ENCODE data around the gene SH3RF3.

GRCh38 chr2:109352056-109352897 is 223.3 kb downstream of the SH3RF3 start:
- TF ChIP-seq CTCF (IDR thresholded peaks at IDR 0.05) (no peak), EZH2 (IDR thresholded peaks at IDR 0.05) (no peak)
